HEK293 (cell line): ENCODE results near the gene CLEC18B.
"Not testable (repeated sequence)": the region's sequence is repeated elsewhere in the genome, so short reads cannot be mapped to it uniquely, and the experiment has no call there.

ENCODE experiments used
- CTCF ChIA-PET: fragments of 350-600 bp; formaldehyde crosslinking; extraction: SDS; loops from one replicate; lab custom pipeline; 2021; ENCODE audit warnings: antibody characterized with exemption; lab: Yijun Ruan, JAX
- POLR2A ChIA-PET: fragments of 300-600 bp; formaldehyde crosslinking; extraction: SDS; loops from one replicate; lab custom pipeline; 2020; ENCODE audit warnings: antibody characterized with exemption, inconsistent platforms; lab: Yijun Ruan, JAX
- H3K27ac ChIP-seq: fragments of 200-500 bp; sonication (Bioruptor generic); 2 replicates; pipeline ENCODE4 v1.5.1; 2014; ENCODE audit warnings: low read depth, low read length, control low read depth, inconsistent platforms; ENCODE audit errors: extremely low read depth
- H3K36me3 ChIP-seq, 2 experiments: fragments of 200-500 bp in 1 of 2; sonication (Bioruptor generic) in 1 of 2; 1 replicate in 1 of 2; 2 replicates in 1 of 2; pipeline ENCODE4 v1.5.1; 2014 to 2017; ENCODE audit warnings: inconsistent platforms in 2 of 2, low read length in 2 of 2; ENCODE audit not compliant: control insufficient read depth in 2 of 2, insufficient read depth in 1 of 2
- H3K4me1 ChIP-seq: fragments of 200-500 bp; sonication (Bioruptor generic); 2 replicates; pipeline ENCODE4 v1.5.1; 2014; ENCODE audit warnings: mild to moderate bottlenecking, low read length, inconsistent platforms; ENCODE audit not compliant: control insufficient read depth, insufficient read depth
- H3K4me3 ChIP-seq: 2 replicates; pipeline ENCODE4 v1.5.1; 2011; ENCODE audit warnings: low read depth, mild to moderate bottlenecking, control low read depth, low read length, moderate library complexity
- H3K9me3 ChIP-seq: fragments of 200-500 bp; sonication (Bioruptor generic); 2 replicates; pipeline ENCODE4 v1.5.1; 2014; ENCODE audit warnings: low read depth, low read length, inconsistent platforms; ENCODE audit not compliant: control insufficient read depth, insufficient read depth
- PRDM1 ChIP-seq: fragments of 450-650 bp; formaldehyde crosslinking; IDR thresholded peaks from 2 replicates; pipeline ENCODE4; 2016; ENCODE audit warnings: missing biosample characterization, missing genetic modification characterization
- WT1 ChIP-seq: fragments of 450-650 bp; formaldehyde crosslinking; IDR thresholded peaks from 2 replicates; pipeline ENCODE4 v1.5.1; 2016; ENCODE audit warnings: missing biosample characterization, missing genetic modification characterization
- ZIC2 ChIP-seq: fragments of 450-650 bp; formaldehyde crosslinking; IDR thresholded peaks from 2 replicates; pipeline ENCODE4 v1.5.1; 2016; ENCODE audit warnings: missing biosample characterization, missing genetic modification characterization
- ZNF239 ChIP-seq: fragments of 450-650 bp; formaldehyde crosslinking; IDR thresholded peaks from 2 replicates; pipeline ENCODE4 v1.5.1; 2016; ENCODE audit warnings: missing biosample characterization, missing genetic modification characterization
- ZNF341 ChIP-seq: fragments of 450-650 bp; formaldehyde crosslinking; IDR thresholded peaks from 2 replicates; pipeline ENCODE4; 2016; ENCODE audit warnings: low read depth, missing biosample characterization, missing genetic modification characterization
- ZNF366 ChIP-seq: fragments of 450-650 bp; formaldehyde crosslinking; conservative IDR thresholded peaks from 2 replicates; pipeline ENCODE4 v1.5.1; 2016; ENCODE audit warnings: missing biosample characterization, missing genetic modification characterization
- ZNF529 ChIP-seq: fragments of 450-650 bp; formaldehyde crosslinking; IDR thresholded peaks from 2 replicates; pipeline ENCODE4 v1.5.1; 2017; ENCODE audit warnings: missing genetic modification characterization, missing biosample characterization; ENCODE audit not compliant: insufficient replicate concordance
- ZNF560 ChIP-seq: fragments of 450-650 bp; formaldehyde crosslinking; IDR thresholded peaks from 2 replicates; pipeline ENCODE4 v1.5.1; 2017; ENCODE audit warnings: missing biosample characterization, missing genetic modification characterization, borderline replicate concordance
- ZNF670 ChIP-seq: fragments of 450-650 bp; formaldehyde crosslinking; IDR thresholded peaks from 2 replicates; pipeline ENCODE4 v1.5.1; 2016; ENCODE audit warnings: missing biosample characterization, missing genetic modification characterization, low read depth
- ZNF830 ChIP-seq: fragments of 450-650 bp; IDR thresholded peaks from 2 replicates; pipeline ENCODE4 v1.5.0; 2018; ENCODE audit warnings: missing biosample characterization, missing genetic modification characterization, low read depth, mild to moderate bottlenecking, moderate library complexity
- ZSCAN16 ChIP-seq: fragments of 450-650 bp; formaldehyde crosslinking; IDR thresholded peaks from 2 replicates; pipeline ENCODE4 v1.5.1; 2016; ENCODE audit warnings: missing biosample characterization, missing genetic modification characterization
- TF ChIP-seq, protein P1 (sequence below): fragments of 450-650 bp; formaldehyde crosslinking; IDR thresholded peaks from 2 replicates; pipeline ENCODE4 v1.5.1; 2017; ENCODE audit warnings: missing biosample characterization, missing genetic modification characterization
- TF ChIP-seq, protein P2 (sequence below): fragments of 450-650 bp; formaldehyde crosslinking; IDR thresholded peaks from 2 replicates; pipeline ENCODE4 v1.5.1; 2016; ENCODE audit warnings: missing biosample characterization, missing genetic modification characterization
- TF ChIP-seq, protein P3 (sequence below): fragments of 450-650 bp; formaldehyde crosslinking; IDR thresholded peaks from 2 replicates; pipeline ENCODE4 v1.5.1; 2016; ENCODE audit warnings: missing biosample characterization, missing genetic modification characterization
- TF ChIP-seq, protein P4 (sequence below): sonication (generic); formaldehyde crosslinking; IDR thresholded peaks from 2 replicates; pipeline ENCODE4 v1.8.1; 2022; ENCODE audit warnings: mild to moderate bottlenecking, moderate library complexity, missing genetic modification reagents

CLEC18B gene

DNA sequence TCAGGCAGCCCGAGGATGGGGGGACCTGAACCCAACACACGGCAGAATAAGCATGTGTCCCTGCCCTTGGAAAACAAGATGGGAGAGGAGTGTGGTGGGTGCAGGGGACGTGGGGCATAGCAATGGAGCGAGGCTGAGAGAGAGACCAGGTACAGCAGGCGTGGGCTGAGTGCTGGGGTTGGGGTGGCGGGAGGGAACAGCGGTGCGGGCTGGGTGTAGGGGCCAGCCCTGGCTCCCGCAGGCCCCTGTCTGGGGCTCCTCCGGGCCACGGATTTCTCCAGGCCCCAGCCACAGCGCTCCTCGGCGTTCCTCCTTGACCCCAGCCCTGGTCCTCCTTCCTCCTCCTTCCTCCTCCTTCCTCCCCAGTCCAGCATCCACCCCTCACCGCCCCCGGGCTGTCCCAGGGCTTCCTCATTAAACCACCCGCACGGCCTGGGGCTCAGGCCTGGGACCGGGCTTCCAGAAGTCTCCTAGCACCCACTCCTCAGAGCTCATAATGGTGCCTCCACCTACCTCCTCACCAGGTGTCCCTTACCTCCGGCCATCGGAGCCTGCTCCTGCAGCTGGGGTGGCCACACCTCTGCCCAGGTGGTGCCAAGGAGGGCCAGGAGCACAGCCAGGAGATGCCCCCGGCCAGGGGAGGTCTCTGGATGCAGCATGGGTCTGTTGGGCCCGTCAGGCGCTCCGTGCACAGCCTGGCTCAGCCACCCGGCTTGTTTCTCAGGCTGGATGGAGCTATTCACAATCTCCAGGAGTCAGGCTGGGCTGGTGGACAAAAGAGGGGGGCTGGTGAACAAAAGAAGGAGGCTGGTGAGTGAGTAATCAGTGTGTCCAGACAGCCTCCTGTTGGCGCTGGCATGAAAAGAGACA, at the start of gene CLEC18B:
Gene CLEC18B (minus strand): TSS at position 867 of the 870 bp plus-strand sequence. CDS start 208 bp downstream, at position 659.
- POLR2A ChIA-PET, result not testable (repeated sequence)

DNA sequence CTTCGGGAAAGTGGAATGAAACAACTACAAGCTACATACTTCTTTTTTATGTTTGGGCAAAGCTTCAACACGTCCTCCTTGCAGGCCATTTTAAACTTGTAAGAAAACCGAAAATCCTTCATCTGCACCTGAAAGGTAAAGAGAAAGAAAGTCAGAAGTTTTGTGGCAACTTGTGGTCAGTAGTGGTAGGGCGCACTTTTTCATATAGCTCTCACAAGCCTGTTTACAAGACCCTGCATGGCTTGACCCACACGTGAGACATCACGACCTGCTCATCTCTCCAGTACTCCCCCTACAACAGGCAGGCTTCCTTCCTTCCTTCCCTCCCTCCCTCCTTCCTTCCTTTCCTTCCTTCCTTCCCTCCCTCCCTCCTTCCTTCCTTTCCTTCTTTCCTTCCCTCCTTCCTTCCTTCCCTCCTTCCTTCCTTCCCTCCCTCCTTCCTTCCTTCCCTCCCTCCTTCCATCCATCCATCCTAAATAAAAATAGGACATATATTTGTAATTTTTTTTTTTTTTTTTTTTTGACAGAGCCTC, 48.7 kb upstream of the CLEC18B start:
- peaks cover 13 to 88% of the 10 kb centered on the region in 2 experiments; a peak in 2 of 3 replicates for H3K36me3 ChIP-seq
- H3K4me3 ChIP-seq, result no peak overlapping the region
- no peak overlapping the region for H3K27ac ChIP-seq
- no peaks in the 10 kb centered on the region for H3K9me3 ChIP-seq
- CTCF ChIA-PET, result no interaction called here
- H3K4me1 ChIP-seq, result no peaks in the 10 kb centered on the region
- TF ChIP-seq ZNF560 (no peak), ZNF366 (peak; percentile 95), WT1 (tag by site-specific recombination) (no peak)
- TF ChIP-seq, all 188 proteins: peak for 1
- POLR2A ChIA-PET, result no interaction called here

More for the DNA sequence above, at the start of gene CLEC18B:
- H3K27ac ChIP-seq, H3K4me1 ChIP-seq, H3K4me3 ChIP-seq, H3K36me3 ChIP-seq, H3K9me3 ChIP-seq, CTCF ChIA-PET: not testable (repeated sequence)

DNA sequence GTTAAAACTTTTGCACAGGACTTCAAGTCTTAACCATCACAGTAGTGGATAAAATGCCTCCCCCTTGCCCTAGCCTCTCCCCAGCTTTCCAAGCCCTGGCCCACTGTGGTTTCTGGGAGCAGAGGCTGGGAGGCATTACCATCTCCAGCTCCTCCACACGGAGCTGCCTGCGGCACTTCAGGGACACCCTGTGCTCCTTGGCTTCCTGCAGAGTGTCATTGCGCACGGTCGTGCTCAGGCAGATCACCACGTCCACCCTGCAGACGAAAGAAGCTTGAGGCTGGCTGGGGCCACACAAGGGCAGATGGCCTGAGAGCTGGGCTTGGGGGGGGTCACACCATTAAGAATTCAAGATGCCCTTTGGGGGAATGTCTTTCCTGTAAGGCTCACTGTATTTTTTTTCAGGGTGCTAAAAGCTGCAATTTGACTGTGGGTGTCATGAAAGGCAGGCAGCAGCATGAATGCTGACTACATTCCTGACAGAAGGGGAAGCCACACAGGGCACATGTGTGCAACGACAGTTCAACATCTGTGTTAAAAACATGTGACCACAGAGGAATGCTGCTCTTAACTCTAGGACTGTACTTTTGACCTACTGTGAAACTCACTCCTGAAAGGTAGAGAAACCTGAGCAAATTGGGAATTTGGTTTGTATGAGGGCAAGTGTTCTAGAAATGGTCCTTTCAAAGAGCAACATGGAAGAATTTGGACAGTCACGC, 47.7 kb upstream of the CLEC18B start:
- CTCF ChIA-PET, result interaction anchor here (0.6 kb wide), 1 partner anchor 117 kb away, joined by 5 read pairs; no protein-coding TSS in a partner anchor
- no peaks in the 10 kb centered on the region for H3K9me3 ChIP-seq
- POLR2A ChIA-PET, result no interaction called here
- H3K4me1 ChIP-seq, result no peaks in the 10 kb centered on the region
- TF ChIP-seq, protein P1, sequence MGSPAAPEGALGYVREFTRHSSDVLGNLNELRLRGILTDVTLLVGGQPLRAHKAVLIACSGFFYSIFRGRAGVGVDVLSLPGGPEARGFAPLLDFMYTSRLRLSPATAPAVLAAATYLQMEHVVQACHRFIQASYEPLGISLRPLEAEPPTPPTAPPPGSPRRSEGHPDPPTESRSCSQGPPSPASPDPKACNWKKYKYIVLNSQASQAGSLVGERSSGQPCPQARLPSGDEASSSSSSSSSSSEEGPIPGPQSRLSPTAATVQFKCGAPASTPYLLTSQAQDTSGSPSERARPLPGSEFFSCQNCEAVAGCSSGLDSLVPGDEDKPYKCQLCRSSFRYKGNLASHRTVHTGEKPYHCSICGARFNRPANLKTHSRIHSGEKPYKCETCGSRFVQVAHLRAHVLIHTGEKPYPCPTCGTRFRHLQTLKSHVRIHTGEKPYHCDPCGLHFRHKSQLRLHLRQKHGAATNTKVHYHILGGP (tag by site-specific recombination), result no peak
- no peak for TF ChIP-seq ZSCAN16
- TF ChIP-seq, all 188 proteins: peak for 0
- Histone ChIP-seq H3K36me3 (peaks cover 14 to 88% of the 10 kb centered on the region in 2 experiments), H3K27ac (no peak overlapping the region), H3K4me3 (no peak overlapping the region)

DNA sequence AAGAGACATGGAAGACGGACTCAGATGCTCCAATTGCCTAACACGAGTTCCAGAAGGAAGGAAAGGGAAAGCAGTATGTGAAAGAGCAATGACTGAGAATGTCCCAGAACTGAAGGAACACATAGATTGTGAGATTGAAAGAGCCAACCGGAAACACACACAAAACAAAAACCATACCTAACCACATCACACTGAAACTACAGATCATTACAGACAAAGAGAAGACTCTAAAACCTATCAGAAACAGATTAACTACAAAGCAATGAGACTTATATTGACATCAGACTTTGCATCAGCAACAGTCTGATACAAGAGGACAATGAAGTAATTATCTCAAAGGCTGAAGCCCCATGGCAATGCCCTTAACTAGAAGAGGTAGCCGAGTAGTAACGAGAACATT, 45.6 kb upstream of the CLEC18B start:
- Histone ChIP-seq H3K27ac (no peak overlapping the region), H3K4me1 (no peaks in the 10 kb centered on the region), H3K4me3 (no peak overlapping the region), H3K9me3 (no peaks in the 10 kb centered on the region), H3K36me3 (peaks cover 12 to 92% of the 10 kb centered on the region in 2 experiments)
- POLR2A ChIA-PET, result no interaction called here
- CTCF ChIA-PET, result no interaction called here
- no peak for TF ChIP-seq ZNF670 (tag by site-specific recombination)
- TF ChIP-seq, protein P2, sequence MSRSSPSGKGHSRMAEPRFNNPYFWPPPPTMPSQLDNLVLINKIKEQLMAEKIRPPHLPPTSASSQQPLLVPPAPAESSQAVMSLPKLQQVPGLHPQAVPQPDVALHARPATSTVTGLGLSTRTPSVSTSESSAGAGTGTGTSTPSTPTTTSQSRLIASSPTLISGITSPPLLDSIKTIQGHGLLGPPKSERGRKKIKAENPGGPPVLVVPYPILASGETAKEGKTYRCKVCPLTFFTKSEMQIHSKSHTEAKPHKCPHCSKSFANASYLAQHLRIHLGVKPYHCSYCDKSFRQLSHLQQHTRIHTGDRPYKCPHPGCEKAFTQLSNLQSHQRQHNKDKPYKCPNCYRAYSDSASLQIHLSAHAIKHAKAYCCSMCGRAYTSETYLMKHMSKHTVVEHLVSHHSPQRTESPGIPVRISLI (tag by site-specific recombination), result no peak
- TF ChIP-seq, protein P3, sequence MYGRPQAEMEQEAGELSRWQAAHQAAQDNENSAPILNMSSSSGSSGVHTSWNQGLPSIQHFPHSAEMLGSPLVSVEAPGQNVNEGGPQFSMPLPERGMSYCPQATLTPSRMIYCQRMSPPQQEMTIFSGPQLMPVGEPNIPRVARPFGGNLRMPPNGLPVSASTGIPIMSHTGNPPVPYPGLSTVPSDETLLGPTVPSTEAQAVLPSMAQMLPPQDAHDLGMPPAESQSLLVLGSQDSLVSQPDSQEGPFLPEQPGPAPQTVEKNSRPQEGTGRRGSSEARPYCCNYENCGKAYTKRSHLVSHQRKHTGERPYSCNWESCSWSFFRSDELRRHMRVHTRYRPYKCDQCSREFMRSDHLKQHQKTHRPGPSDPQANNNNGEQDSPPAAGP (tag by site-specific recombination), result no peak
- TF ChIP-seq ZNF341 (tag by site-specific recombination), result no peak
- TF ChIP-seq PRDM1, result no peak
- no peak for TF ChIP-seq ZNF830 (tag by site-specific recombination)
- no peak for TF ChIP-seq ZNF239 (tag by site-specific recombination)
- no peak for TF ChIP-seq ZNF529 (tag by site-specific recombination)
- TF ChIP-seq, protein P4, sequence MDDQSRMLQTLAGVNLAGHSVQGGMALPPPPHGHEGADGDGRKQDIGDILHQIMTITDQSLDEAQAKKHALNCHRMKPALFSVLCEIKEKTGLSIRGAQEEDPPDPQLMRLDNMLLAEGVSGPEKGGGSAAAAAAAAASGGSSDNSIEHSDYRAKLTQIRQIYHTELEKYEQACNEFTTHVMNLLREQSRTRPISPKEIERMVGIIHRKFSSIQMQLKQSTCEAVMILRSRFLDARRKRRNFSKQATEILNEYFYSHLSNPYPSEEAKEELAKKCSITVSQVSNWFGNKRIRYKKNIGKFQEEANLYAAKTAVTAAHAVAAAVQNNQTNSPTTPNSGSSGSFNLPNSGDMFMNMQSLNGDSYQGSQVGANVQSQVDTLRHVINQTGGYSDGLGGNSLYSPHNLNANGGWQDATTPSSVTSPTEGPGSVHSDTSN (CRISPR knock-in tag), result no peak
- TF ChIP-seq ZIC2 (tag by site-specific recombination), result no peak
